Measurements from ENCODE around the gene TBC1D28.
"Not testable (repeated sequence)": the region's sequence is repeated elsewhere in the genome, so short reads cannot be mapped to it uniquely, and the experiment has no call there.

GRCh38 chr17:18681767-18682571 lies 37.8 kb upstream of the TBC1D28 start, which contains the start of gene FOXO3B:
- TF ChIP-seq CTCF, EP300 (IDR thresholded peaks at IDR 0.05): not testable (repeated sequence)

All from upper lobe of left lung (tissue), 4 donors.